GM23248 (cell line): ENCODE measurements around the gene SPTLC2. TPM values are rescaled to one million over a fixed set of nuclear protein-coding genes. Genes with fewer than 3 reads are reported as not detected.

Experiments
- DNase-seq: peaks from one replicate; pipeline ENCODE4 v3.0.0-alpha.2; 2015
- H2AFZ ChIP-seq: fragments of 200-600 bp; sonication (generic); 2 replicates; pipeline ENCODE4 v1.6.1; 2016; ENCODE audit warnings: antibody characterized with exemption
- H3F3A ChIP-seq: fragments of 200-600 bp; sonication (generic); 2 replicates; pipeline ENCODE4 v1.6.1; 2016; ENCODE audit warnings: mild to moderate bottlenecking, antibody characterized with exemption, mixed run types; ENCODE audit not compliant: insufficient read depth
- H3K27ac ChIP-seq: fragments of 200-600 bp; sonication (generic); 2 replicates; pipeline ENCODE4 v1.5.1; 2016; ENCODE audit warnings: mild to moderate bottlenecking
- H3K27me3 ChIP-seq: fragments of 200-600 bp; sonication (generic); replicated peaks from 2 replicates; pipeline ENCODE4 v1.6.1; 2016; ENCODE audit warnings: mild to moderate bottlenecking; ENCODE audit not compliant: insufficient read depth
- H3K36me3 ChIP-seq: fragments of 200-600 bp; sonication (generic); 2 replicates; pipeline ENCODE4 v1.6.1; 2016; ENCODE audit warnings: low read depth, mild to moderate bottlenecking
- H3K4me1 ChIP-seq: fragments of 200-600 bp; sonication (generic); 2 replicates; pipeline ENCODE4 v1.6.1; 2016; ENCODE audit warnings: mild to moderate bottlenecking; ENCODE audit not compliant: insufficient read depth
- H3K4me2 ChIP-seq: fragments of 200-600 bp; sonication (generic); one replicate; pipeline ENCODE4 v1.6.1; 2016; ENCODE audit warnings: mild to moderate bottlenecking; ENCODE audit not compliant: unreplicated experiment
- H3K4me3 ChIP-seq: fragments of 200-600 bp; sonication (generic); 2 replicates; pipeline ENCODE4 v1.5.1; 2016; ENCODE audit warnings: mild to moderate bottlenecking
- H3K79me2 ChIP-seq: fragments of 200-600 bp; sonication (generic); 2 replicates; pipeline ENCODE4 v1.6.1; 2016; ENCODE audit warnings: mild to moderate bottlenecking; ENCODE audit not compliant: insufficient read depth
- H3K9ac ChIP-seq: fragments of 200-600 bp; sonication (generic); 2 replicates; pipeline ENCODE4 v1.6.1; 2016; ENCODE audit warnings: mild to moderate bottlenecking
- H3K9me2 ChIP-seq: fragments of 200-600 bp; sonication (generic); 2 replicates; pipeline ENCODE4 v1.6.1; 2016; ENCODE audit warnings: mixed run types, mild to moderate bottlenecking, moderate library complexity; ENCODE audit not compliant: insufficient read depth
- H3K9me3 ChIP-seq: fragments of 200-600 bp; sonication (generic); one replicate; pipeline ENCODE4 v1.6.1; 2017; ENCODE audit warnings: low read depth
- H4K20me1 ChIP-seq: fragments of 200-600 bp; sonication (generic); 2 replicates; pipeline ENCODE4 v1.6.0; 2016; ENCODE audit not compliant: insufficient read depth
- EZH2 ChIP-seq: fragments of 200-600 bp; sonication (generic); IDR thresholded peaks from 2 replicates; pipeline ENCODE4 v1.6.1; 2018; ENCODE audit warnings: antibody characterized with exemption, mild to moderate bottlenecking; ENCODE audit not compliant: insufficient read depth, poor library complexity, severe bottlenecking
- EZH2phosphoT487 ChIP-seq: fragments of 200-600 bp; sonication (generic); IDR thresholded peaks from 2 replicates; pipeline ENCODE4 v1.6.1; 2018; ENCODE audit warnings: antibody characterized with exemption, moderate library complexity, mild to moderate bottlenecking, low read depth; ENCODE audit not compliant: insufficient read depth
- WGBS, 2 experiments: methylation state at CpG; one replicate each; pipeline ENCODE4 v1.1.6; 2015 to 2017; ENCODE audit warnings: low lambda C conversion rate in 2 of 2, low coverage in 1 of 2; ENCODE audit errors: missing lambda C conversion rate in 2 of 2; 5-methylcytosine and 5-hydroxymethylcytosine counted together
- in situ Hi-C: fragments of 300-500 bp; cut with MboI; formaldehyde crosslinking; loops from 2 replicates; pipeline ENCODE4 v1.15.0; 2020
- polyA plus RNA-seq: library from polyadenylated mRNA; unstranded; fragments of >200 nt; fragmentation: Nextera tagmentation; extraction: Ambion mirVana; gene quantifications from 2 replicates; pipeline ENCODE4 v1.2.1, GENCODE V29; 2016
- total RNA-seq: library from RNA; depleted of rRNA; stranded (reverse); fragments of >200 nt; shearing (Covaris generic); gene quantifications from 2 replicates; pipeline ENCODE4 v1.2.3, GENCODE V29; 2014

Gene SPTLC2
- total and polyA plus RNA-seq, 2 experiments from 2014 or later: 44.7 to 45.6 TPM

- 0 out of 2 replicates have a peak, but pooled peaks cover 7% of the 10 kb centered on the region for H3K4me1 ChIP-seq
- no peaks in the 10 kb centered on the region for H3K9me2 ChIP-seq
- WGBS, 2 experiments: 58 to 66% methylated on average over 3 of the region's 3 CpGs
- no peak overlapping the region for H3K4me2 ChIP-seq
- H3K4me3 ChIP-seq: no peak overlapping the region
- no peaks in the 10 kb centered on the region for H4K20me1 ChIP-seq
- in situ Hi-C loops: no loop called here
- H2AFZ ChIP-seq: no peak overlapping the region
- DNase-seq: peak; percentile 62
- H3K79me2 ChIP-seq: no peaks in the 10 kb centered on the region
- H3K27me3 ChIP-seq: no peaks in the 10 kb centered on the region
- H3K27ac ChIP-seq: no peak overlapping the region
- H3K9ac ChIP-seq: no peak overlapping the region
- no peaks in the 10 kb centered on the region for H3K36me3 ChIP-seq
- peaks cover 11% of the 10 kb centered on the region for H3F3A ChIP-seq
- TF ChIP-seq EZH2phosphoT487: no peak
- no peak for TF ChIP-seq EZH2
- no peaks in the 10 kb centered on the region for H3K9me3 ChIP-seq
Measured at GRCh38 chr14:77485256-77485655, 131.2 kb downstream of the SPTLC2 start.

GRCh38 chr14:77482422-77482821 is 134.0 kb downstream of the SPTLC2 start:
- WGBS, 2 experiments: 68 to 75% methylated on average over 7 to 8 of the region's 8 CpGs
- TF ChIP-seq EZH2phosphoT487 (no peak), EZH2 (no peak)
- H3K9me3 ChIP-seq: no peaks in the 10 kb centered on the region
- no peak overlapping the region for H3K27ac ChIP-seq
- no peak overlapping the region for H3K9ac ChIP-seq
- in situ Hi-C loops: no loop called here
- H3K4me3 ChIP-seq: no peak overlapping the region
- DNase-seq: no peak
- H4K20me1 ChIP-seq: no peaks in the 10 kb centered on the region
- no peaks in the 10 kb centered on the region for H3K79me2 ChIP-seq
- no peaks in the 10 kb centered on the region for H3K9me2 ChIP-seq
- H3K36me3 ChIP-seq: no peaks in the 10 kb centered on the region
- H3K4me1 ChIP-seq: 0 out of 2 replicates have a peak, but pooled peaks cover 7% of the 10 kb centered on the region
- no peaks in the 10 kb centered on the region for H3K27me3 ChIP-seq
- no peak overlapping the region for H3K4me2 ChIP-seq
- H3F3A ChIP-seq: peaks cover 11% of the 10 kb centered on the region
- H2AFZ ChIP-seq: no peak overlapping the region

GRCh38 chr14:77478796-77479195 is 137.6 kb downstream of the SPTLC2 start:
- Histone ChIP-seq H3K9ac (no peak overlapping the region), H2AFZ (no peak overlapping the region), H3K4me3 (no peak overlapping the region), H4K20me1 (no peaks in the 10 kb centered on the region), H3K36me3 (no peaks in the 10 kb centered on the region), H3F3A (no peaks in the 10 kb centered on the region), H3K4me1 (no peaks in the 10 kb centered on the region), H3K9me2 (no peaks in the 10 kb centered on the region), H3K27ac (no peak overlapping the region), H3K9me3 (no peaks in the 10 kb centered on the region), H3K79me2 (no peaks in the 10 kb centered on the region), H3K4me2 (no peak overlapping the region), H3K27me3 (peaks cover 8% of the 10 kb centered on the region; the same call in 1 of the 2 replicates)
- TF ChIP-seq EZH2phosphoT487 (no peak), EZH2 (no peak)
- no peak for DNase-seq
- 40 to 60% methylated on average over 1 of the region's 1 CpG for WGBS, 2 experiments
- in situ Hi-C loops: no loop called here

GRCh38 chr14:77478029-77478428 is 138.4 kb downstream of the SPTLC2 start:
- TF ChIP-seq EZH2 (no peak), EZH2phosphoT487 (no peak)
- Histone ChIP-seq H2AFZ (no peak overlapping the region), H3K79me2 (no peaks in the 10 kb centered on the region), H3K4me3 (no peak overlapping the region), H3K36me3 (no peaks in the 10 kb centered on the region), H3K27ac (no peak overlapping the region), H4K20me1 (no peaks in the 10 kb centered on the region), H3K9ac (no peak overlapping the region), H3K27me3 (peaks cover 8% of the 10 kb centered on the region; the same call in 1 of the 2 replicates), H3K4me2 (no peak overlapping the region), H3K4me1 (no peaks in the 10 kb centered on the region), H3K9me2 (no peaks in the 10 kb centered on the region), H3F3A (no peaks in the 10 kb centered on the region), H3K9me3 (no peaks in the 10 kb centered on the region)
- in situ Hi-C loops: no loop called here
- 83 to 87% methylated on average over 3 to 5 of the region's 5 CpGs for WGBS, 2 experiments
- DNase-seq: no peak

GRCh38 chr14:77475432-77476115 is 140.9 kb downstream of the SPTLC2 start:
- WGBS, 2 experiments: 81 to 83% methylated on average over 34 to 35 of the region's 35 CpGs
- in situ Hi-C loops: no loop called here

More at GRCh38 chr14:77475432-77476115, 140.9 kb downstream of the SPTLC2 start:
- H4K20me1 ChIP-seq: no peaks in the 10 kb centered on the region
- no peak overlapping the region for H3K4me2 ChIP-seq
- no peak overlapping the region for H3K9ac ChIP-seq
- no peaks in the 10 kb centered on the region for H3K9me2 ChIP-seq
- H3K36me3 ChIP-seq: no peaks in the 10 kb centered on the region
- DNase-seq: no peak
- H2AFZ ChIP-seq: no peak overlapping the region
- H3F3A ChIP-seq: no peaks in the 10 kb centered on the region
- H3K27me3 ChIP-seq: peaks cover 8% of the 10 kb centered on the region; the same call in 1 of the 2 replicates
- no peak overlapping the region for H3K4me3 ChIP-seq
- no peaks in the 10 kb centered on the region for H3K79me2 ChIP-seq
- H3K4me1 ChIP-seq: no peaks in the 10 kb centered on the region
- H3K9me3 ChIP-seq: no peaks in the 10 kb centered on the region
- H3K27ac ChIP-seq: no peak overlapping the region
- TF ChIP-seq EZH2phosphoT487: no peak
- no peak for TF ChIP-seq EZH2
